GM12878 (cell line): ENCODE results near the gene ANKDD1B. TPM values are rescaled to one million over a fixed set of nuclear protein-coding genes. Genes with fewer than 3 reads are reported as not detected.

Source experiments
- ATAC-seq: fragments of 200-7000 bp; cut with Tn5 transposase; 3 replicates; pipeline ENCODE4 v1.9.1; 2020; ENCODE audit warnings: mild to moderate bottlenecking, moderate library complexity
- BruUV-seq: library from RNA; stranded (reverse); fragments of 400-500 nt; replicated peaks from 2 replicates; lab custom pipeline; 2021; lab: Mats Ljungman, UMichigan
- CTCF ChIA-PET: fragments of 300-600 bp; sonication (Branson Sonifier 250); formaldehyde crosslinking; extraction: SDS; loops from one replicate; lab custom pipeline; 2021; ENCODE audit warnings: inconsistent platforms; lab: Yijun Ruan, JAX
- POLR2A ChIA-PET: fragments of 350-600 bp; formaldehyde crosslinking; extraction: SDS; loops from one replicate; lab custom pipeline; 2021; ENCODE audit warnings: inconsistent platforms; lab: Charles Lee
- RAD21 ChIA-PET: fragments of 300-600 bp; sonication (Branson Sonifier 250); formaldehyde crosslinking; loops from one replicate; lab custom pipeline; 2023; ENCODE audit warnings: antibody characterized with exemption; ENCODE audit not compliant: unreplicated experiment; lab: Charles Lee
- SMC1A ChIA-PET: fragments of 300-600 bp; sonication (Branson Sonifier 250); formaldehyde crosslinking; loops from one replicate; lab custom pipeline; 2023; ENCODE audit not compliant: unreplicated experiment, uncharacterized antibody; lab: Charles Lee
- DNase-seq: peaks from one replicate; pipeline ENCODE4 v3.0.0-alpha.2; 2011; ENCODE audit warnings: low read depth, low spot score
- FAIRE-seq: peaks from 3 replicates; lab custom pipeline; 2011; peaks lifted over from hg19 to GRCh38; lab: Jason Lieb, UNC
- H2AFZ ChIP-seq: 2 replicates; pipeline ENCODE4 v1.6.0; 2011; ENCODE audit warnings: low read depth, low read length, control low read depth; ENCODE audit not compliant: control insufficient read depth
- H3K27ac ChIP-seq: 2 replicates; pipeline ENCODE4 v1.5.1; 2011; ENCODE audit warnings: control low read depth; ENCODE audit not compliant: control insufficient read depth, insufficient read depth
- H3K27me3 ChIP-seq, 2 experiments: replicated peaks in 1 of 2; 2 replicates each; pipeline versions ENCODE4 v1.6.0 to v1.6.1; 2011; ENCODE audit warnings: low read length in 1 of 2; ENCODE audit not compliant: control insufficient read depth in 2 of 2, insufficient read depth in 2 of 2
- H3K36me3 ChIP-seq, 2 experiments: 2 replicates each; pipeline ENCODE4 v1.5.1; 2011; ENCODE audit warnings: low read length in 1 of 2; ENCODE audit not compliant: control insufficient read depth in 2 of 2, insufficient read depth in 2 of 2
- H3K4me1 ChIP-seq: 2 replicates; pipeline ENCODE4 v1.6.1; 2011; ENCODE audit warnings: mild to moderate bottlenecking, low read length, moderate library complexity, mixed read lengths; ENCODE audit not compliant: control insufficient read depth, insufficient read depth
- H3K4me2 ChIP-seq: 2 replicates; pipeline ENCODE4 v1.6.0; 2011; ENCODE audit warnings: control low read depth; ENCODE audit not compliant: control insufficient read depth, insufficient read depth
- H3K4me3 ChIP-seq: fragments of 200-600 bp; sonication (generic); 2 replicates; pipeline ENCODE4 v1.5.1; 2016
- H3K79me2 ChIP-seq: 2 replicates; pipeline ENCODE4 v1.6.0; 2011; ENCODE audit warnings: low read length; ENCODE audit not compliant: control insufficient read depth, insufficient read depth
- H3K9ac ChIP-seq: 2 replicates; pipeline ENCODE4 v1.8.0; 2011; ENCODE audit warnings: low read length, control low read depth, mixed read lengths; ENCODE audit not compliant: control insufficient read depth, insufficient read depth
- H3K9me3 ChIP-seq: replicated peaks from 3 replicates; pipeline ENCODE4 v1.5.1; 2011; ENCODE audit warnings: mild to moderate bottlenecking, low read length; ENCODE audit not compliant: control insufficient read depth, insufficient read depth
- H4K20me1 ChIP-seq: 2 replicates; pipeline ENCODE4 v1.6.0; 2011; ENCODE audit not compliant: control insufficient read depth, insufficient read depth
- HDGF ChIP-seq: fragments of 450-650 bp; IDR thresholded peaks from 2 replicates; pipeline ENCODE4 v1.6.1; 2016; ENCODE audit warnings: antibody characterized with exemption
- JUNB ChIP-seq: IDR thresholded peaks from 2 replicates; pipeline ENCODE4 v1.6.1; 2016; ENCODE audit warnings: antibody characterized with exemption, mild to moderate bottlenecking
- MTA2 ChIP-seq: fragments of 450-650 bp; IDR thresholded peaks from 2 replicates; pipeline ENCODE4 v1.6.1; 2016; ENCODE audit warnings: low read depth, mild to moderate bottlenecking, moderate library complexity
- PAX5 ChIP-seq: IDR thresholded peaks from 2 replicates; pipeline ENCODE4 v1.6.1; 2011; ENCODE audit warnings: low read depth, low read length, borderline replicate concordance
- TBL1XR1 ChIP-seq: IDR thresholded peaks from 2 replicates; pipeline ENCODE4 v1.6.1; 2012; ENCODE audit warnings: low read depth, low read length, improper control_type of control experiment
- ZNF207 ChIP-seq: fragments of 450-650 bp; IDR thresholded peaks from 2 replicates; pipeline ENCODE4 v1.6.1; 2014; ENCODE audit warnings: antibody characterized with exemption, mild to moderate bottlenecking, borderline replicate concordance
- WGBS: methylation state at CpG from one replicate; pipeline ENCODE4 v1.1.6; 2016; ENCODE audit warnings: low lambda C conversion rate; ENCODE audit not compliant: insufficient replicate concordance, insufficient coverage; ENCODE audit errors: missing lambda C conversion rate; 5-methylcytosine and 5-hydroxymethylcytosine counted together
- in situ Hi-C: fragments of 300-500 bp; cut with MboI; formaldehyde crosslinking; loops from 9 replicates; pipeline ENCODE4 v1.14.3; 2018; ENCODE audit warnings: mixed read lengths
- intact Hi-C: fragments of 100-400 bp; cut with micrococcal nuclease; formaldehyde crosslinking; loops from one replicate; pipeline ENCODE4 v1.14.2; 2022; ENCODE audit not compliant: unreplicated experiment
- polyA plus RNA-seq, 11 experiments: library from polyadenylated mRNA; depleted of rRNA in 4 of 11; unstranded in 6 of 11; stranded (reverse) in 5 of 11; fragments of >200 nt; fragmentation: Nextera tagmentation in 4 of 11; fragmentation: Illumina TruSeq in 1 of 11; extraction: Ambion mirVana in 4 of 11; extraction: Trizol in 1 of 11; gene quantifications; 1 replicate in 1 of 11; 2 replicates in 10 of 11; pipeline versions ENCODE4 v1.2.1 to v1.2.3, GENCODE V29; 2011 to 2016; ENCODE audit warnings: inconsistent platforms in 2 of 11, missing spikeins in 2 of 11, low read depth in 1 of 11
- total RNA-seq, 4 experiments: library from RNA; depleted of rRNA in 3 of 4; stranded (reverse); fragments of >200 nt in 3 of 4; fragmentation: Illumina TruSeq in 1 of 4; extraction: Trizol in 1 of 4; gene quantifications; 2 replicates each; pipeline versions ENCODE4 v1.2.1 to v1.2.3, GENCODE V29; 2013 to 2021
- TF ChIP-seq, protein P1 (sequence below): fragments of 450-650 bp; IDR thresholded peaks from 2 replicates; pipeline ENCODE4 v1.6.1; 2017; ENCODE audit warnings: mild to moderate bottlenecking, moderate library complexity

ANKDD1B gene
- total and polyA plus RNA-seq, 10 of the 15 experiments (the other 5 are each of a cell fraction or from before 2014, with no cell fraction given), result 0.34 to 2.4 (median 0.80) TPM

- no TSS peak for BruUV-seq
- POLR2A ChIA-PET, result interaction anchor here (1.6 kb wide), 1 partner anchor 10 kb away, joined by 3 read pairs; no protein-coding TSS in a partner anchor
- no peak overlapping the region for H3K4me3 ChIP-seq
- intact Hi-C loops, result no loop called here
- H3K27ac ChIP-seq, result no peak overlapping the region
- H3K9ac ChIP-seq, result no peak overlapping the region
- H2AFZ ChIP-seq, result no peak overlapping the region
- in situ Hi-C loops, result no loop called here
- no peak overlapping the region for H3K4me2 ChIP-seq
- CTCF ChIA-PET, result interaction anchor here (0.7 to 1.7 kb wide), 4 partner anchors 10 to 618 kb away, joined by 3 to 4 read pairs (median 4); no protein-coding TSS in a partner anchor
- H4K20me1 ChIP-seq, result no peaks in the 10 kb centered on the region
- no peaks in the 10 kb centered on the region for H3K9me3 ChIP-seq
- RAD21 ChIA-PET, result no interaction called here
- WGBS, result 95% methylated on average over 1 of the region's 1 CpG
- ATAC-seq, result no peak
- H3K27me3 ChIP-seq, result no peaks in the 10 kb centered on the region
- H3K79me2 ChIP-seq, result no peaks in the 10 kb centered on the region
- no peaks in the 10 kb centered on the region for H3K4me1 ChIP-seq
- DNase-seq, result no peak
- H3K36me3 ChIP-seq, result peaks cover 0 to 13% of the 10 kb centered on the region in 2 experiments; a peak in 3 of 4 replicates
- no peak for FAIRE-seq
- SMC1A ChIA-PET, result interaction anchor here (0.6 to 2.4 kb wide), 4 partner anchors 10 to 405 kb away, joined by 3 to 8 read pairs (median 6); no protein-coding TSS in a partner anchor
- TF ChIP-seq PAX5 (no peak), TBL1XR1 (no peak), MTA2 (no peak), JUNB (no peak), ZNF207 (no peak), HDGF (no peak)
- TF ChIP-seq, protein P1, sequence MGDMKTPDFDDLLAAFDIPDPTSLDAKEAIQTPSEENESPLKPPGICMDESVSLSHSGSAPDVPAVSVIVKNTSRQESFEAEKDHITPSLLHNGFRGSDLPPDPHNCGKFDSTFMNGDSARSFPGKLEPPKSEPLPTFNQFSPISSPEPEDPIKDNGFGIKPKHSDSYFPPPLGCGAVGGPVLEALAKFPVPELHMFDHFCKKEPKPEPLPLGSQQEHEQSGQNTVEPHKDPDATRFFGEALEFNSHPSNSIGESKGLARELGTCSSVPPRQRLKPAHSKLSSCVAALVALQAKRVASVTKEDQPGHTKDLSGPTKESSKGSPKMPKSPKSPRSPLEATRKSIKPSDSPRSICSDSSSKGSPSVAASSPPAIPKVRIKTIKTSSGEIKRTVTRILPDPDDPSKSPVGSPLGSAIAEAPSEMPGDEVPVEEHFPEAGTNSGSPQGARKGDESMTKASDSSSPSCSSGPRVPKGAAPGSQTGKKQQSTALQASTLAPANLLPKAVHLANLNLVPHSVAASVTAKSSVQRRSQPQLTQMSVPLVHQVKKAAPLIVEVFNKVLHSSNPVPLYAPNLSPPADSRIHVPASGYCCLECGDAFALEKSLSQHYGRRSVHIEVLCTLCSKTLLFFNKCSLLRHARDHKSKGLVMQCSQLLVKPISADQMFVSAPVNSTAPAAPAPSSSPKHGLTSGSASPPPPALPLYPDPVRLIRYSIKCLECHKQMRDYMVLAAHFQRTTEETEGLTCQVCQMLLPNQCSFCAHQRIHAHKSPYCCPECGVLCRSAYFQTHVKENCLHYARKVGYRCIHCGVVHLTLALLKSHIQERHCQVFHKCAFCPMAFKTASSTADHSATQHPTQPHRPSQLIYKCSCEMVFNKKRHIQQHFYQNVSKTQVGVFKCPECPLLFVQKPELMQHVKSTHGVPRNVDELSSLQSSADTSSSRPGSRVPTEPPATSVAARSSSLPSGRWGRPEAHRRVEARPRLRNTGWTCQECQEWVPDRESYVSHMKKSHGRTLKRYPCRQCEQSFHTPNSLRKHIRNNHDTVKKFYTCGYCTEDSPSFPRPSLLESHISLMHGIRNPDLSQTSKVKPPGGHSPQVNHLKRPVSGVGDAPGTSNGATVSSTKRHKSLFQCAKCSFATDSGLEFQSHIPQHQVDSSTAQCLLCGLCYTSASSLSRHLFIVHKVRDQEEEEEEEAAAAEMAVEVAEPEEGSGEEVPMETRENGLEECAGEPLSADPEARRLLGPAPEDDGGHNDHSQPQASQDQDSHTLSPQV, result no peak
Measured at GRCh38 chr5:75690669-75691068, 79.4 kb downstream of the ANKDD1B start.
